T-helper 22 cell (primary cell): ENCODE measurements around the gene RBFOX2.
"Not testable (repeated sequence)": the region's sequence is repeated elsewhere in the genome, so short reads cannot be mapped to it uniquely, and the experiment has no call there.

Experiments
- DNase-seq: peaks from one replicate; pipeline ENCODE4 v3.0.0-alpha.2; 2020; ENCODE audit warnings: low read depth

The RBFOX2 gene

DNA sequence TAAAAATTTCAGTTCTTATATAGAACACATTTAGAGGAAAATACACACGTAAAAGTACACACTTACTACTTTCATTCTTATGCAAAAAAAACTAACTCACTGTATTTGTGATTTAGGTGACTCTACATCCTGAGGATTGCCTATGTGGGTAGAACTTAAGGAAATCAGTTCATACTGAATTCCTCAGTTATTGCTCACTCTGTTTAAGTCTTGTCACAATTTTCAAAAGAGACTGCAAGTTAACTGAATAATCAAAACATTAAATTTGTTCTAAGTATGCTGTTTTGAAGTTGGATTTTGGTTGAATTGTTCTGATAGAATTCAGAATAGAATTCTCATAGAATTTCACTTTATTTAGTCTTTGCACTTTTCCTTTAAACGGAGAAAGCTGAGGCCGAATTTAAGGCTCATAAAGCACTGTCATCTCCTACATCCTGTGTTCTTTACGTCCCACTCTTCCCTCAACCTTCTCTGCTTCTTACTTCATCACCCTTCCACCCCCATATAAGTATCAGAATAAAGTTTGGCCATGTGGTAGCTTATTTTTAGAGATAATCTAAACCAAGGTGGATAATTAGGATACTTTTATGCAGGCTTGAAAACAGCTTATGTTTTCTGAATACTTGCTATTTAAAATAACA lies 251.2 kb downstream of the RBFOX2 start:
- DNase-seq: no peak

DNA sequence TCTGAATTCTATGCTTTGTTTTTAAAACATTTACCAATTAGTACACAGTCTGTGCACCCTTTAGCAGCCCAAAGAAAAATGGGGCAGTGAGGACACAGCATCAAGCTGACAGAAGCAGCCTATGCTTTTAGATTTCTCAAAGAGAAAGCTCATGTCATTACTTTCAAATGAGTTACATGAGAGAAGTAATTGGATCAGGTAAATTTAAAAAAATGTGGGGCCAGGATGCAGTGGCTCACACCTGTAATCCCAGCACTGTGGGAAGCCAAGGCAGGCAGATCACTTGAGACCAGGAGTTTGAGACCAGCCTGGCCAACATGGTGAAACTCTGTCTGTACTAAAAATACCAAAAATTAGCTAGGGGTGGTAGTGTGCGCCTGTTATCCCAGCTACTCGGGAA lies 253.3 kb downstream of the RBFOX2 start:
- DNase-seq: no peak

DNA sequence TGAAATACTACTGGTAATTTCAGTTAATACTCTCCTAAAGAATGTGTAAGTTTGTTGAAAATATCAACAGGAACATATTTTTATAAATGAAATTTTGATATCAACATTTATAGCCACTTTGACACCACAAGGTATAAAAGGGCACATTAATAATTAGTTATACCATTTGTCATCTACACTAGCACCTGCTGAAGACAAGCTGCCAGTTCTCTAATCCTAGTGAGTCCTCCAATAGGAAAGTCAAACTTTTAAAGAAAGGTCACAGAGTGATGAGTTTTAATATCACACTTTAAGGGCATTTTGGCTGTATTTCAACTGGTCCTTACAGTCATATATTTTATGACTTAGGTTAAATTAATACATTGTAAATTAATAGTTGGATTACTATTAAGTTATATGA lies 258.6 kb downstream of the RBFOX2 start:
- no peak for DNase-seq

DNA sequence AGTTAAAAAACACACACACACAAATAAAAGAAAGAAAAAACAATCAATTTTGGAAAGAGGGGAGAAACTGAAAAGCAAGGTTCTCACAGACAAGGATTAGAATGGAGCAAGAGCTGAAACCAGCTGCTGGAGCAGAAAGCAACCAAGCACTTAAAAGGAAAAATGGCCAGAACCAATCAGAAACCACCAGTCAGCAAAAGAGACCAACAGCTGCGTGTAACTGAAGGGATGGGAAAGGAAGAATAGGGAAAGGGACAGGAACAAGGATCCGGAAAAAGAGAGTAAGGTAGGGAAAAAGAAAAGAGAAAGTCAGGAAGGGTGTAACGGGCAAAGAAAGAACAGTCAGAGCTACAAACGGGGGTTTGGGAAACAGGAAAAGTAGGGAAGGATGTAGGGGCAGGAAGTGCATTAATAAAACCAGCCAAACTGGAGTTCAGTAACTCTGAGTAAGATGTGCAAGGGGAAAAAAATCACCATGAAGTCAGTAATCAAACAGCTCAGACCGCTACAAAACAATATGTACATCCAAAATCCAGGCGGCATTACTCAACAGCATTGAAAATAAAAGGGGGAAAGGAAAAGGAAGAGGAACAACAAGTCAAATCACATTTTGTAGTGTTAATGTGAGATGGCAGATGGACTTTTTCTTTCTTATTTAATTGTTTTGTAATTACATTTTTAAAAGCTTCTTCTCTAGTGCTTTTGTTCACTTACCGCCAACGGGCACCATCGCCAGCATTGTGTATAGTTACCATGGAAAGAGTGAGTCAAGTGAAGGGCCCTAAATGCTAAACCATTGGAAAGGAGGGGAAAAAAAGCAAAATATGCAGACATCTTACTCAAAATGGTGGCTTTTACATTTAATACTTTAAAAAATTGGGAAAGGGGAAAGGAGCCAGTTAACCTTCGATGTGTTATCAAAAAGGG lies 261.7 kb downstream of the RBFOX2 start:
- no peak for DNase-seq

DNA sequence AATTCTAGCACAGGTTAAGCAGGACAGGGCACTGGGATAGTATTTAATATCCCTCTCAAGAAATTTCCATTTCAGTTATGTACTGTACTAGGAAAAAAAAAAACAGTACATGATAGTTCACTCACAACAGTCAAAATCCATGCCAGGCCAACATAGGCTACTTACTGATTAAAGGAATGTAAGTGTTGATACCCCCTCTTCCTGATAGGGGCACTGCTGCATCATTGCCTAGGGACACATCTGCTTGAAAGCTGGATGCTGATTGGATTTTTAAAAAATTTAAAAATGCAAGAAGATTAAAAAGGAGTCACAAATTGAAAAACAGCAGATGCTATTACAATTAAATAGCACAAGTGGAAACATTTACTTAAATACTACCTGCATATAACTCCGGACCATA lies 267.6 kb downstream of the RBFOX2 start:
- no peak for DNase-seq

DNA sequence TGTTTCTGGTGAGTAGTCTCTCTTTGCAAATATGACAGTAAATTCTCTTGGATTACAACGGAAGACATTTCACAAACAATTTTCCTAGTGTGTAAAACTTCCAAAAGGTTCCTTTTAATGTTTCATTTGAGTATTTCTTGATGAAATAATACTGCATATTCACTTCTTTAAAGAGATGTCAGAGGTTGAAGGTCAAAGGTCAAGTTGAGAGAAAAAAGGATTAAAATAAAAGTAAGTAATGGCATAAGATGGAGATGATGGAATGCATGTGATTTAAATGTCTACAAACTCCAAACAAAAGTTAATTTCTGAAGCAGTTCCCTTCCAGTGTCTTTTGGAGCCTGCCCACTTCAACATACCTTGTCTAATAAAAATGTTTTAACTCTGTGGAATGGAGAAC lies 270.2 kb downstream of the RBFOX2 start:
- no peak for DNase-seq

DNA sequence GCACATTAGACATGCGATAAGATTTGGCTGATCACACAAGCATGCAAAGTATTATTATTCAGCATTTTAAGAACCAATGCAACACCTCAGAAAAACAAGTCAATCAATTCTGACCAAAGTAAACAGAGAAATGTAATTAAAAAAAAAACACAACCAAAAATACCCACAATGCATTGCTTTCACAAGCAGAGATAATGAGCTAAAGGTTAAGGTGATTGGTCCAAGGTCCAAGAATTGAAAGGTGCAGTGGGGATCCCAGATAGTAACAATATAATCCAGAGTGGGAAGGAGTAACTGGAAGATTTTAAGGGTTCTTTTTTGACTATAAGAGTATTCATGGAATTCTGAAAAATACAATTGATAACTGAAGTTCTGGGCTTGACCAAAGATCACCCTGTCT lies 271.9 kb downstream of the RBFOX2 start:
- DNase-seq: no peak

DNA sequence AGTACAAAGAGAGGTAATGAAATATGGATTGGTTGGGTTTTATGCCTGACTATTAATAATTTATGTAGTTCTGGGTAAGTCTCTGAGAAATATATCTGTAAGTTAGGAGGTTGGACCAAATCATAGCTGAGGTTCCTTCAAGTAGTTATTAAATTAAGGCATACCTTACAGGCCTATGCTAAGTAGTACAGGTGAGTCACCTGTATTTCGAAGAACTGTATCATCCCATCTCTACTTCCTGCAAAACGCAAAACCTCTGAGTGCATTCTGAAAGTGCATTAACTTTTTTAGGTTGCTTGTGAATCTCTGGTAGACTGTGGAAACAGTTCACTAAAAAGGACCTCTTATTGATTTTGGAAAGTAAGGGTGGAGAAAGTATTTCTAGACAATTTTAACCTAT lies 273.9 kb downstream of the RBFOX2 start:
- DNase-seq: no peak

DNA sequence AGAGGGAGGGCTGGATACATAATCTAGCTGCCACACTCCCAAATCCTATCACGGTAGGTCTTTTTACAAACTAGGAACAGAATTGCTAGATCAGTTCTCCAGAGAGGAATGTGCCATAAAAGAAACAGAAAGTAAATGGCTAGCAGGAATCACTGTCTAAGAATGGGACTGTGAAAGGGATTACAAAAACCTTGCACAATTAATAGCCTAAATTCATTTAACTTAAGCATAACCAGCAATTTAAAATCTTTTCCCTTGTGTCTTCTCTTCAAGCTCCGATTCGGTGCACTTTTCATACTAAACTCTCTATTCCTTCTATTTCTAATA lies 275.8 kb downstream of the RBFOX2 start:
- DNase-seq: no peak

DNA sequence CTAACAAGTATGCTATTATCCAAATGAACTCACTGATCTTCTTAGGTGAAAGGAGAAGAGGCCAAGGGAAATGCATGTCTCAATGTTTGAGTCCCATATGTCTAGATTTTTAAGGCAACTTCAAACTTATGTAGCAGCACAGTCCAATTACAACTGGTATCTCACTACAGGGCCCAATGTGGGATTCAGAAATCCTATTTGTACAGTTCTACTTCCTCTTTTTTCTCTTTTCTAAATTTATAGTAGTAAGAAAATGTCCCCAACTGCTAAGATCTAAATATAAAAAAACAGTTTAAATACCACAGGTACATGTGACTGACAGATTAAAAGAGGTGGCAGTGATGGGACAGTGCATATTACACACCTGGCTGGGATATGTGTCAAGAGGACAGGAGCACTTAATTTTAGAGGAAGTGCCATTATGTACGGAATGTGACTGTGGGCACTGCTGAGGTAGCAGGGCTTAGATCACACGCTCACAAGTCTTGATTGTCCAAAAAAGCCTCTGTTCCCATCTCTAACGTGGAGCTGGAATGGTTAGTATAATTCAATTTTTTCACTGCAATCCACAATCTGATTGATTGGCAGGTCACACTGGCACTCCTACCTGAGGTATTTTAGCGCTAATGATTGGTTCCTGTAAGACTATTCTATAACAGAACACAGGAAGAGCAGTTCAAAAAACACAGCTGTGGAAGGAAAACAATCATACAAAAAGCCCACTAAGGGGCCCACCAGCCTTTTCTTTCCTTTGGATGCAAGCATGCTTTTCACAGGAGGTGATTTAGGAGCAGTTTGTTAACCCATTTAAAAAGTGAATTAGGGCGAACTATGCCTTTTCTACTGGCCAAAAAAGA lies 276.4 kb downstream of the RBFOX2 start:
- no peak for DNase-seq

DNA sequence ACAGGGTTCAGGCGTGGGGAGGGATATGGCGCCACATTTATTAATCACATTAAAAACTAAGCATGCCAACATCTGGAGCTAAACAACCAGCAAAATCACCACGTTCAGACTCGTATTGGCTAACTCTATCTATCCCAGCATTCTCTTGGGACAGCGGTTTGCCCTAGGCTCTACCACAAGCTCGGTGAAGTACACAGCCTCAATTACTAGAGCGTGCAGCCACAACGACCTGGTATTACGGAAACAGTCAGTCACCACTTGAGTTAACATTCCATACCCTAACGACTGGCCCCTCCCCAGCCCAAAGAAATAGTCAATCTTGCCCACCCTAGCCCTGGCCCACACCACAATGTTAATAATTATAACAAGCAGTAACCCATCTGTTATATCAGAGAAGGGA lies 278.8 kb downstream of the RBFOX2 start:
- DNase-seq: no peak

DNA sequence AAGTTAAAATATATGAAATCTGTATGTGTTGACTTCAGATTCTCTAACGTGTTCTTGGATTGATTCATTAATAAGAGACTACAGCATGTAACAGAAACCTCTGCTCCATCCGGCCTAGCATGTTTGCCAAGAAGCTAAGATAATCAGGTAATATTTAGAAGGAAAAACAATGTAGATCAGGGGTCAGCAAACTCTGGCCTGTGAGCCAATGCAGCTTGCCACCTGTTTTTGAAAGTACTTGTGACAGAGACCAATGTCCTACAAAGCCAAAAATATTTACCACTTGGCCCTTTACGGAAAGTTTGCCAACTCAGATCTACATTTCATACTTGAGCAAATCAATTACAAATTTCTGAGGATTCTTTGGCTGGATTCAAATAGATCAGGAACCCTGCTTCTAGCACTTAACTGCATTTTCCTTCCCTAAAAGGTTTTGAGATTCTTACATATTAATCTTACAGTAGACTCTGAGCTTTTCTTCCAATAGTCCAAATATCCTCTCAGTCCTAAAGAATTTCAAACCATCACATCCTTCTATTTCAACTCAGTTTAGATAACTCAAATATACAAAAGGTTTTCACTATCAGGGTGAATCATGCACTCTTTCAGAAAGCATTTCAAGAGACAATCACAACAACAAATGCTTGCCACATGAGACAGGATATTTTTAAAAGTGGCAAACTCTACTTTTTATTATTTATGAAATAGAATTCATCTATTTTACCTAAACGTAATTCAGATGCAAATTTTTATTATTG lies 281.5 kb downstream of the RBFOX2 start:
- no peak for DNase-seq

DNA sequence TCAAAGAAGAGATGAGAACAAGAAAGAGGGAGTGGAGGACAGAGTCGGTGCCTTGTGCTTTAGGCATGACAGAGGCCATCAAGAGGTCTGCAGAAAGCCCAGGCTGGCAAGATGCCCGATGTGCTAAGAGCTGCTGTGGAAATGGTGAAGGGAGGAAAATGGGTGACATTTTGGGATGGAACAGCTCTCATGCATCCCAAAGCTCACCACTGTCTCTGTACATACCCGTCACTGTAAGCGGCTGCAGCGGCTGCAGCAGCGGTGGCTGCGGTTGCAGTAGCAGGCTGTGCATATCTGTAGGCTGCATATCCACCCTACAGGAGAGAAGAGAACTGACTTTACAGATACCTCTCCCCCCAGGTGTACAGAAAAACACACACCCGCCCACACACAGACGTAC lies 282.4 kb downstream of the RBFOX2 start:
- no peak for DNase-seq

DNA sequence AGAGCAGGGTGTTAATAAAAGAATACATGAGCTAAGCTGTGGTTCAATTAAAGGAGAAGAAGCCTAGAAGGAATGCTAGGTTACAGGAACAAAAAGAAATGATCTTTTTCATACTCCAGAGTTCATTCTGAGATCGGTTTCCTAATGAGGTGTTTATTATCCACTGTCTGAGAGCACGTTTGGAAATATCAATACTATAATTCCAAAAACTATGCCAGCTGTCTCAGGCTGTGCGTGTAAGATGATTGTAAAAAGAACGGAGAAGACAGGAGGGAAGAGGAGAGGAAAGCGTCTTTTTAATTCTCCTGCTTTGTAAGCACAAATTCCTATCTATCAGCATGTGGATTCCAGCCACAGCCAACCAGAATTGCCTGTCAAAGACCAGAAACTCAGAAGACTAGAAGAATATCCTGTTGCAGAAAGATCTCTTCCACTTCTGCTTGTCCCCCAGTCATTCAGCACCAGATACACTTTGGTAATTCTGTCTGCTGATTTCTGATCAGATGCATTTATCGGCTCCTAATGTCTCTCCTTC lies 285.2 kb downstream of the RBFOX2 start:
- DNase-seq: no peak

DNA sequence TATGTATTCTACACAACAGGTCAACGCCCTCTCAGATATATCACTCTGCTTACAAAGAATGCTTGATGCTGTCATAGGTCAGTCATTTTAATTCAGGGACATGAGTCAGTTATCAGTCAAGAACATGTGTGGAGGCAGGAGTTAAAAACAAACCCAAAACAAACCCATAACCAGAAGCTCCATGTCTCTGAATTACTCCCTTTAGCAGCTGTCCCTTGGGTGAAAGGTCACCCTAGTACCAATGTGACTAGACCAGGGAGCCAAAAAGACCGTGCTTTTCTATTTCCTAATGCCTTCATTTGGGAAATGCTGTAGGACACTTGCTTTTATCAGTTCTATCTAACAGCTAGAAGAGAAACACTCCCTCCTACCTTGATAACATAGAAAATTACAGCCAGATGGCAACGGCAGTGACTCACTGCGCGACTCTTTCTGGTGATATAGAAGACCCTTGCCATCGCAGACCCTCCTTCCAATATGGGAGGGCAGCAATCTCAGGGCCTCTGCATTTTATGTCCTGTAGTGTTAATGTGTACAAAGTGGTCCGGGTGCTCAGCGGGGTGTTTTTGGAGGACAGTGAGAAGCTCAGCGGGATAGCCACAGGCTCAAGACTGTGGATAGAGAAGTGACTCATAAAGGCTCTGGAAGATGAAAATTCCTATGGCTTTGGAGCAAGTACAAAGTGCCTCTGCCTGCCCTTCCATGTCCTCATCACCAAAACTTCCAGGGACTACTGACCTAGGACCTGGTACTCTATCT lies 286.1 kb downstream of the RBFOX2 start:
- DNase-seq: no peak

DNA sequence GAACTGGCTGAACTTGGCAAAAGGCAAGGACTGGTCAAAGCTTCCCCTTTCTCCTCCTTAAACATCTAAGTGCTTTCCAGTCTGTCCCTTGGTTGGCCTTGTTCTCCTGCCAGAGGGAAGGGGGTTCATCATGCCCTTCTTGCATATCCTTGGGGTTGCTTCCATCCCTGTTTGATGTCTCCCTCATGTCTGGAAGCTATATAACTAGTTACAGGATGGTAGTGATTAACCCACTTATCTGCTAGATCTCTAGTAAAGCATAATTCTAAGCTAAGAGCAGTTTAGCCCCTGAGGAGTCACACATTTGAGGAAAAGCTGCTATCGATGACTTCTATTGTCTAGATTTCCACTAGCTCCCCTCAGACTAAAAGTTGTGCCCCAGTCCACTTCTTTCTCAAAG lies 288.0 kb downstream of the RBFOX2 start:
- DNase-seq: no peak

DNA sequence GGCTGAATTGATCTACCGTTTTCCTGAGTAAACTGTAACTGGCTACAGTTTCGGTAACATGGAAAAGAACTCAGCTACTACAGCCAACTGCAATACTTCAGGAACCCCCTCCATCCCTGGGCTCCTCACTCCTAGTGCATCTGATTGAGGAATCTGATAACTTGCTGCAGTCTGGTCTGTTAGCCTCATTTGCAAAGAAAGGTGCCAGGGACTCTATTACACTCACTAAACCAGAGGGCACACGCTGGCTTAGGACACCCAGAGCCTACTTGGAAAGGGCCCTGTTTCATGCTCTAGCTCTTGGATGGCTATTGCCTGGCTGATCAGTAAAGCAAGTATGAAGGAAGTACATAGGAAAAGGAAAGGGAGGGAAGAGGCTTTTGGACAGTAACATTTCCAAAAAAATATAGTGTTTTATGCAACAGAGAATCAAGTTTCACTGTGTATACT lies 288.7 kb downstream of the RBFOX2 start:
- DNase-seq: no peak

DNA sequence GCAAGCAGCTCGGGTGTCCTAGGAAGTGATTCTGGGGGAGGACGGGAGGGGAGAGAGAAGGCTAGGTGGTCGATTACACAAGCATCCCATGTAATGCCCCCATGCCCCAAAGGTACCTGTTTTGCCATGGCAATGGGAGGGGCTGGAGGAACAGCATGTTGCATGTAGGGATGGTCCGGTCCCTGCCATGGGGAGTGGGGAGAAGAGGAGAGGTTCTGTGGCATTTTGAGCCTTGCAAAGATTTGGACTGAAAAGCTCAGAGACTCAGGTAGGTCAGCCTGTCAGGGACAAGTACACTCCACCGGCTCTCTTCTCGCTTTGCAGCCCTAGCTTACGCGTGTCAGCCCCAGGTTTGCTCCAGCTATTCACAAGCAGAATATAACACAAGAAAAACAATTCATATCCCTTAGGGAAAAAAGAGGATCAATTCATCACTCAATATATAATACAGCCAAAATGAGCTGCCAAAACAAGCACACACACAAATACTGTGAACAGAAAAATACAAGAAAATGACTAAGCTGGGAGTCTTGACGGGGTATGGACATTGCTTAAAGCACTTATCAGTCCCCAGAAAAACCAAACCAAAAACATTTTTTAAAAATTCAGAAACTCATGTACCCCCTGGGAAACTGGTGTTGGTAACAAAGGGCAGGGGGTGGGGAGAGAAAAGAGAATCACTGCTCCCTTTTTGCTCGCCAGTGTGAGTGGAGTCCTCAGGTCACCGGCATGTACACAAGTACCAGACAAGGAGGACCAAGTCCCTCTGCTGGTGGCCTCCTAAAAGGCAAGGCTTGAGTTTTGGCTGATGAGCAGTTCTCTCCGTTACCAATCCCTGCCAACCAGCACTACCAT lies 289.3 kb downstream of the RBFOX2 start:
- no peak for DNase-seq

DNA sequence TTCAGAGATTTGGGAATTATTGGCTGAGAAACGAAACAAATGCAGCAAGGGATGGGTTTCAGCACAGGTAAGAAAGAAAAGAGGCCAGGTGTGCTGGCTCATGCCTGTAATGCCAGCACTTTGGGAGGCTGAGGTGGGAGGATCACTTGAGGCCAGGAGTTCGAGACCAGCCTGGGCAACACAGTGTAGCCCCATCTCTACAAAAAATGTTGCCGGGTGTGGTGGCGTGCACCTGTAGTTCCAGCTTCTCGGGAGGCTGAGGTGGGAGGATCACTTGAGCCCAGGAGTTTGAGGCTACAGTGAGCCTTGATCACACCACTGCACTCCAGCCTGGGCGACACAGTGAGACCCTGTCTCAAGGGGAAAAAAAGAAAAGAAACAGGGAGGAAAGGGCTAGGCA lies 290.7 kb downstream of the RBFOX2 start:
- DNase-seq: not testable (repeated sequence)

DNA sequence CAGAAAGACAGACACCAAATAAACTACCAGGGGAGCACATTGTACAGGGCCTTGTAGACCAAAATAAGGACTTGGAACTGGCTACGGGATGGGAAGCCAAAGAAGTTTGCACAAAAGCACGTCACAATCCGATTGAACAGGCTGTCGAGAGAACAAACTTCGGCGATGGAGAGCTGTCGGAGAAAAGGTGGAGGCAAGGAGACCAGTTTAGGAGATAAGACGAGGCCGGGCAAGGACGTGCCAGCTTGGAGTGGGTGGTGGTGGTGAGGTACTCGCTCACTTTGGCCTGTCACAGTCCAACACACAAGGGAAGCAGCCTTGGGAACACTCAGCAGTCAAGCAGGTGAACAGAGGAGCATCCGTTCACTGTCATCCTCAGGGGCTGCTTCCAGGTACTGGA lies 291.9 kb downstream of the RBFOX2 start:
- DNase-seq: no peak
